B cell (primary cell): ENCODE data around the gene NAIF1.

Experiments
- CTCF ChIP-seq: fragments of 200-600 bp; IDR thresholded peaks from one replicate; pipeline ENCODE4 v1.8.0; 2022; ENCODE audit warnings: antibody characterized with exemption, mild to moderate bottlenecking
- EZH2 ChIP-seq: IDR thresholded peaks from 2 replicates; pipeline ENCODE4 v1.6.1; 2012; ENCODE audit warnings: borderline replicate concordance, low read depth, mild to moderate bottlenecking, moderate library complexity, low read length; ENCODE audit not compliant: insufficient read depth, poor library complexity, severe bottlenecking

- no peak for TF ChIP-seq CTCF
- TF ChIP-seq EZH2: no peak
Measured at GRCh38 chr9:128025736-128026135, 41.4 kb downstream of the NAIF1 start.
